ENCODE measurements around the gene DUSP22. TPM values are rescaled to one million over a fixed set of nuclear protein-coding genes. Genes with fewer than 3 reads are reported as not detected.

The DUSP22 gene
- polyA plus RNA-seq, 1 of the 3 experiments (the other 2 are of a cell fraction), result 6.8 TPM

- Histone ChIP-seq H3K9me2 (no peaks in the 10 kb centered on the region), H3K9me3 (no peaks in the 10 kb centered on the region), H3K27me3 (ENCODE audit: insufficient read depth) (peaks cover 31% of the 10 kb centered on the region), H3K4me3 (ENCODE audit: low read depth in 2 of 2, low read length in 1 of 2) (no peak overlapping the region), H4K20me1 (ENCODE audit: insufficient read depth) (0 out of 2 replicates have a peak, but pooled peaks cover 4% of the 10 kb centered on the region), H3K4me2 (peak overlapping the region; percentile 50; the same call in 1 of the 2 replicates), H3K79me2 (ENCODE audit: insufficient read depth) (no peaks in the 10 kb centered on the region), H3K9ac (no peak overlapping the region), H3K4me1 (ENCODE audit: control insufficient read depth in 1 of 2, insufficient read depth in 2 of 2, low read depth in 1 of 2, low read length in 1 of 2) (no peaks in the 10 kb centered on the region; a peak in 2 of 4 replicates), H2AFZ (ENCODE audit: low read depth) (no peak overlapping the region), H3K36me3 (replicated peaks in 1 of 2; ENCODE audit: control insufficient read depth in 1 of 2, insufficient read depth in 2 of 2, low read length in 1 of 2) (no peaks in the 10 kb centered on the region), H3K27ac (ENCODE audit: low read depth in 2 of 2, low read length in 1 of 2) (no peak overlapping the region), H3F3A (replicated peaks; ENCODE audit: insufficient read depth) (no peaks in the 10 kb centered on the region)
- ChIA-PET POLR2A (no interaction called here), CTCF (interaction anchor here (0.8 kb wide), 1 partner anchor 46 kb away, joined by 3 read pairs; no protein-coding TSS in a partner anchor)
- 49% methylated on average over 13 of the region's 13 CpGs for WGBS (ENCODE audit: low lambda C conversion rate)
- TF ChIP-seq PBX3 (IDR thresholded peaks at IDR 0.05) (no peak), YY1 (IDR thresholded peaks at IDR 0.05; ENCODE audit: low read depth) (no peak), TCF12 (IDR thresholded peaks at IDR 0.05) (no peak), GATA2 (CRISPR knock-in tag; IDR thresholded peaks at IDR 0.05) (no peak), ZBTB33 (IDR thresholded peaks at IDR 0.05; ENCODE audit: borderline replicate concordance, low read depth) (no peak), CHD2 (IDR thresholded peaks at IDR 0.05; ENCODE audit: low read length, partially characterized antibody) (no peak), JUND (IDR thresholded peaks at IDR 0.05) (no peak), MAX (IDR thresholded peaks at IDR 0.05; ENCODE audit: low read depth) (no peak), RXRA (IDR thresholded peaks at IDR 0.05; ENCODE audit: borderline replicate concordance, low read depth) (no peak), EZH2phosphoT487 (IDR thresholded peaks at IDR 0.05; ENCODE audit: borderline replicate concordance, low read depth) (no peak), FOXJ3 (CRISPR knock-in tag; IDR thresholded peaks at IDR 0.05) (no peak), MEF2A (IDR thresholded peaks at IDR 0.05; ENCODE audit: borderline replicate concordance, low read depth) (no peak), NFIC (IDR thresholded peaks at IDR 0.05; ENCODE audit: borderline replicate concordance) (no peak), EP300 (IDR thresholded peaks at IDR 0.05; ENCODE audit: borderline replicate concordance in 1 of 2, low read depth in 1 of 2, low read length in 1 of 2) (no peak), POLR2AphosphoS5 (IDR thresholded peaks at IDR 0.05; ENCODE audit: low read depth, low read length) (no peak), FOXM1 (IDR thresholded peaks at IDR 0.05; ENCODE audit: low read depth) (no peak), TAF1 (IDR thresholded peaks at IDR 0.05; ENCODE audit: borderline replicate concordance, low read depth, low read length) (no peak)
- TF ChIP-seq, protein P1, sequence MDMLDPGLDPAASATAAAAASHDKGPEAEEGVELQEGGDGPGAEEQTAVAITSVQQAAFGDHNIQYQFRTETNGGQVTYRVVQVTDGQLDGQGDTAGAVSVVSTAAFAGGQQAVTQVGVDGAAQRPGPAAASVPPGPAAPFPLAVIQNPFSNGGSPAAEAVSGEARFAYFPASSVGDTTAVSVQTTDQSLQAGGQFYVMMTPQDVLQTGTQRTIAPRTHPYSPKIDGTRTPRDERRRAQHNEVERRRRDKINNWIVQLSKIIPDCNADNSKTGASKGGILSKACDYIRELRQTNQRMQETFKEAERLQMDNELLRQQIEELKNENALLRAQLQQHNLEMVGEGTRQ (IDR thresholded peaks at IDR 0.05; ENCODE audit: borderline replicate concordance, low read depth, low read length), result no peak
- TF ChIP-seq, protein P2, sequence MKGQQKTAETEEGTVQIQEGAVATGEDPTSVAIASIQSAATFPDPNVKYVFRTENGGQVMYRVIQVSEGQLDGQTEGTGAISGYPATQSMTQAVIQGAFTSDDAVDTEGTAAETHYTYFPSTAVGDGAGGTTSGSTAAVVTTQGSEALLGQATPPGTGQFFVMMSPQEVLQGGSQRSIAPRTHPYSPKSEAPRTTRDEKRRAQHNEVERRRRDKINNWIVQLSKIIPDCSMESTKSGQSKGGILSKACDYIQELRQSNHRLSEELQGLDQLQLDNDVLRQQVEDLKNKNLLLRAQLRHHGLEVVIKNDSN (IDR thresholded peaks at IDR 0.05; ENCODE audit: borderline replicate concordance, low read depth), result no peak
- DNase-seq, result no peak
These were observed 34.7 kb downstream of the DUSP22 start for GRCh38 chr6:326896-327537.
